Measurements from ENCODE around the gene WDR47.

The WDR47 gene

GRCh38 chr1:109089242-109090015 is 47.5 kb upstream of the WDR47 start (continued):
- no peak for TF ChIP-seq PATZ1 (CRISPR knock-in tag; IDR thresholded peaks at IDR 0.05; ENCODE audit: borderline replicate concordance)
- TF ChIP-seq SNAI2 (CRISPR knock-in tag; IDR thresholded peaks at IDR 0.05), result no peak
- TF ChIP-seq PPARA (CRISPR knock-in tag; IDR thresholded peaks at IDR 0.05; ENCODE audit: borderline replicate concordance), result no peak
- no peak for TF ChIP-seq ZFP3 (CRISPR knock-in tag; IDR thresholded peaks at IDR 0.05)
- TF ChIP-seq, protein P1, sequence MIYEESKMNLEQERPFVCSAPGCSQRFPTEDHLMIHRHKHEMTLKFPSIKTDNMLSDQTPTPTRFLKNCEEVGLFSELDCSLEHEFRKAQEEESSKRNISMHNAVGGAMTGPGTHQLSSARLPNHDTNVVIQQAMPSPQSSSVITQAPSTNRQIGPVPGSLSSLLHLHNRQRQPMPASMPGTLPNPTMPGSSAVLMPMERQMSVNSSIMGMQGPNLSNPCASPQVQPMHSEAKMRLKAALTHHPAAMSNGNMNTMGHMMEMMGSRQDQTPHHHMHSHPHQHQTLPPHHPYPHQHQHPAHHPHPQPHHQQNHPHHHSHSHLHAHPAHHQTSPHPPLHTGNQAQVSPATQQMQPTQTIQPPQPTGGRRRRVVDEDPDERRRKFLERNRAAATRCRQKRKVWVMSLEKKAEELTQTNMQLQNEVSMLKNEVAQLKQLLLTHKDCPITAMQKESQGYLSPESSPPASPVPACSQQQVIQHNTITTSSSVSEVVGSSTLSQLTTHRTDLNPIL (CRISPR knock-in tag; IDR thresholded peaks at IDR 0.05; ENCODE audit: low read depth), result no peak
- TF ChIP-seq GLIS3 (CRISPR knock-in tag; IDR thresholded peaks at IDR 0.05), result no peak

GRCh38 chr1:109084563-109085517 is 42.9 kb upstream of the WDR47 start:
- TF ChIP-seq ARNTL (CRISPR knock-in tag; IDR thresholded peaks at IDR 0.05; ENCODE audit: borderline replicate concordance, low read depth) (no peak), ZNF565 (CRISPR knock-in tag; conservative IDR thresholded peaks at IDR 0.05; ENCODE audit: low read depth) (no peak), ZFP30 (CRISPR knock-in tag; IDR thresholded peaks at IDR 0.05) (no peak), PATZ1 (CRISPR knock-in tag; IDR thresholded peaks at IDR 0.05; ENCODE audit: borderline replicate concordance) (no peak), RARB (CRISPR knock-in tag; IDR thresholded peaks at IDR 0.05) (no peak)
- ATAC-seq, result no peak; the same call in 2 of the 3 replicates

DNA sequence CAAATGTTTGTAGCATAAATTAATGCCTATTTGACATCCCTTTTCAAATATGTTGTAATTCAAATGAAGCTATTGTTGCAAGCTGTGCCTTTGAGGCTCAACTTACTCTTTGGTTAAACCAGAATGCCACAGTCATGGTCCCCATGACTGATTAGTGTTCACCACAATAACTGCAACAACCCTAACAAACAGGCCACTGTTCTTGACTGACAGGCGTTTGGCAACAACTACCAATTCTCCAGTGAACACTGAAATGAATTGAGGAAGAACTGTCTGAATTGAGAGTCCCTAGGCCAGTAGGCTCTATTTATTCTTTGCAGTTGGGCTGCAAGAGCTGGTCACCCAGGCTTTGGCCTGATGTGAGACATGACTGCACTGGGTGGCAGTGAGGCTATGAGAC is 42.0 kb upstream of the WDR47 start:
- TF ChIP-seq ISL1 (CRISPR knock-in tag; IDR thresholded peaks at IDR 0.05), result no peak
- TF ChIP-seq ZFP30 (CRISPR knock-in tag; IDR thresholded peaks at IDR 0.05), result no peak
- TF ChIP-seq ARNTL (CRISPR knock-in tag; IDR thresholded peaks at IDR 0.05; ENCODE audit: borderline replicate concordance, low read depth), result no peak
- TF ChIP-seq GLIS3 (CRISPR knock-in tag; IDR thresholded peaks at IDR 0.05), result no peak
- no peak for TF ChIP-seq RARB (CRISPR knock-in tag; IDR thresholded peaks at IDR 0.05)
- TF ChIP-seq TCF4 (CRISPR knock-in tag; IDR thresholded peaks at IDR 0.05; ENCODE audit: borderline replicate concordance), result no peak
- no peak for TF ChIP-seq ZFP3 (CRISPR knock-in tag; IDR thresholded peaks at IDR 0.05)
- TF ChIP-seq CSDC2 (CRISPR knock-in tag; IDR thresholded peaks at IDR 0.05), result no peak
- no peak for TF ChIP-seq CSRNP3 (CRISPR knock-in tag; IDR thresholded peaks at IDR 0.05)
- no peak for ATAC-seq

DNA sequence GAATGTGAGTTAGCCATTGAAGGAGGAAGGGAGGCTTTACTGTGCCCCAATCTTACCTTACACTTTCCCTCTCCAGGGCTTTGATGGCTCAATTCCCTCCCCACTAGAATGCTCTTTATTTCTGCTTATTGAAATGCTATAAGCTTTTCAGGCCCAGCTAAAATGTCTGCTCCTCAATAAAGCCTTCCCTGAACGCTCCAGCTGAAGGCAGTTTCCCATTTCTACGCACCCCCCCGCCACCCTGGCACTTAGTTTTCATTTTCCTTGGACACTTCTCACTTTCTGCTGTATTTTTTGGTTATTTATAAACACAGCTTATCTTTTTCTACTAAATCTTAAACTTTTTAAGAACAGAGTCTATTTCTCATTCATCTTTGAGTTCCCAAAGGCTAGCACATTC is 41.6 kb upstream of the WDR47 start:
- ATAC-seq, result no peak
- no peak for TF ChIP-seq BACH2 (CRISPR knock-in tag; IDR thresholded peaks at IDR 0.05; ENCODE audit: borderline replicate concordance)
- no peak for TF ChIP-seq GLIS3 (CRISPR knock-in tag; IDR thresholded peaks at IDR 0.05)
- TF ChIP-seq ZFP3 (CRISPR knock-in tag; IDR thresholded peaks at IDR 0.05), result no peak
- TF ChIP-seq ZC3H10 (CRISPR knock-in tag; IDR thresholded peaks at IDR 0.05), result no peak
- no peak for TF ChIP-seq ISL1 (CRISPR knock-in tag; IDR thresholded peaks at IDR 0.05)
- no peak for TF ChIP-seq ESRRG (CRISPR knock-in tag; IDR thresholded peaks at IDR 0.05)
- TF ChIP-seq, protein P2, sequence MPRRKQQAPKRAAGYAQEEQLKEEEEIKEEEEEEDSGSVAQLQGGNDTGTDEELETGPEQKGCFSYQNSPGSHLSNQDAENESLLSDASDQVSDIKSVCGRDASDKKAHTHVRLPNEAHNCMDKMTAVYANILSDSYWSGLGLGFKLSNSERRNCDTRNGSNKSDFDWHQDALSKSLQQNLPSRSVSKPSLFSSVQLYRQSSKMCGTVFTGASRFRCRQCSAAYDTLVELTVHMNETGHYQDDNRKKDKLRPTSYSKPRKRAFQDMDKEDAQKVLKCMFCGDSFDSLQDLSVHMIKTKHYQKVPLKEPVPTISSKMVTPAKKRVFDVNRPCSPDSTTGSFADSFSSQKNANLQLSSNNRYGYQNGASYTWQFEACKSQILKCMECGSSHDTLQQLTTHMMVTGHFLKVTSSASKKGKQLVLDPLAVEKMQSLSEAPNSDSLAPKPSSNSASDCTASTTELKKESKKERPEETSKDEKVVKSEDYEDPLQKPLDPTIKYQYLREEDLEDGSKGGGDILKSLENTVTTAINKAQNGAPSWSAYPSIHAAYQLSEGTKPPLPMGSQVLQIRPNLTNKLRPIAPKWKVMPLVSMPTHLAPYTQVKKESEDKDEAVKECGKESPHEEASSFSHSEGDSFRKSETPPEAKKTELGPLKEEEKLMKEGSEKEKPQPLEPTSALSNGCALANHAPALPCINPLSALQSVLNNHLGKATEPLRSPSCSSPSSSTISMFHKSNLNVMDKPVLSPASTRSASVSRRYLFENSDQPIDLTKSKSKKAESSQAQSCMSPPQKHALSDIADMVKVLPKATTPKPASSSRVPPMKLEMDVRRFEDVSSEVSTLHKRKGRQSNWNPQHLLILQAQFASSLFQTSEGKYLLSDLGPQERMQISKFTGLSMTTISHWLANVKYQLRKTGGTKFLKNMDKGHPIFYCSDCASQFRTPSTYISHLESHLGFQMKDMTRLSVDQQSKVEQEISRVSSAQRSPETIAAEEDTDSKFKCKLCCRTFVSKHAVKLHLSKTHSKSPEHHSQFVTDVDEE (CRISPR knock-in tag; IDR thresholded peaks at IDR 0.05), result no peak
- no peak for TF ChIP-seq TCF4 (CRISPR knock-in tag; IDR thresholded peaks at IDR 0.05; ENCODE audit: borderline replicate concordance)
- no peak for TF ChIP-seq SNAI2 (CRISPR knock-in tag; IDR thresholded peaks at IDR 0.05)
- TF ChIP-seq TOX (CRISPR knock-in tag; IDR thresholded peaks at IDR 0.05; ENCODE audit: borderline replicate concordance), result no peak
- no peak for TF ChIP-seq CSRNP3 (CRISPR knock-in tag; IDR thresholded peaks at IDR 0.05)
- TF ChIP-seq CSDC2 (CRISPR knock-in tag; IDR thresholded peaks at IDR 0.05), result no peak
- no peak for TF ChIP-seq ZFP30 (CRISPR knock-in tag; IDR thresholded peaks at IDR 0.05)
- TF ChIP-seq ARNTL (CRISPR knock-in tag; IDR thresholded peaks at IDR 0.05; ENCODE audit: borderline replicate concordance, low read depth), result no peak
- no peak for TF ChIP-seq PPARA (CRISPR knock-in tag; IDR thresholded peaks at IDR 0.05; ENCODE audit: borderline replicate concordance)
